ENCODE results near the gene PDE8B. TPM values are rescaled to one million over a fixed set of nuclear protein-coding genes. Genes with fewer than 3 reads are reported as not detected.

The PDE8B gene
- total RNA-seq, 1 experiment from 2014 or later: 0.17 TPM

- no peak overlapping the region for H2AFZ ChIP-seq (ENCODE audit: low read depth, low read length, poor library complexity, severe bottlenecking)
- no peak overlapping the region for H3K27ac ChIP-seq (ENCODE audit: low read depth, low read length)
- RAD21 ChIA-PET (ENCODE audit: low non-redundant PET in 1 of 2, low total read pairs in 2 of 2, uncharacterized antibody in 2 of 2, unreplicated experiment in 2 of 2): no interaction called here
- H3K9me2 ChIP-seq (ENCODE audit: insufficient read depth): no peaks in the 10 kb centered on the region
- intact Hi-C loops (cut with micrococcal nuclease): no loop called here
- H3K9me3 ChIP-seq (ENCODE audit: control insufficient read depth in 1 of 2, insufficient read depth in 1 of 2, low read depth in 1 of 2, low read length in 2 of 2): no peaks in the 10 kb centered on the region
- H3K36me3 ChIP-seq (ENCODE audit: control insufficient read depth in 1 of 2, insufficient read depth in 2 of 2, low read length in 2 of 2): no peaks in the 10 kb centered on the region; a peak in 1 of 4 replicates
- no peak for ATAC-seq
- no peaks in the 10 kb centered on the region for H3K4me1 ChIP-seq (ENCODE audit: control insufficient read depth in 1 of 2, insufficient read depth in 2 of 2, low read length in 2 of 2)
- H3K4me2 ChIP-seq (ENCODE audit: low read length): no peak overlapping the region
- CTCF ChIA-PET: no interaction called here
- no peaks in the 10 kb centered on the region for H4K20me1 ChIP-seq (ENCODE audit: insufficient read depth)
- DNase-seq (ENCODE audit: low read depth, low spot score): no peak
- POLR2A ChIA-PET: no interaction called here
- BruUV-seq (replicated peaks): no TSS peak
- no peak overlapping the region for H3K4me3 ChIP-seq (replicated peaks in 1 of 2; ENCODE audit: low read depth in 1 of 2, low read length in 2 of 2)
- H3K79me2 ChIP-seq (ENCODE audit: insufficient read depth, low read length): no peaks in the 10 kb centered on the region
- TF ChIP-seq RAD21 (IDR thresholded peaks at IDR 0.05; ENCODE audit: low read depth) (no peak), MAX (IDR thresholded peaks at IDR 0.05) (no peak), YY1 (IDR thresholded peaks at IDR 0.05; ENCODE audit: extremely low read depth, insufficient replicate concordance, low read depth, low read length) (no peak), EGR1 (IDR thresholded peaks at IDR 0.05; ENCODE audit: low read depth) (no peak), CEBPB (IDR thresholded peaks at IDR 0.05; ENCODE audit: low read depth) (no peak), SP1 (IDR thresholded peaks at IDR 0.05; ENCODE audit: low read depth) (no peak), ELF1 (IDR thresholded peaks at IDR 0.05; ENCODE audit: borderline replicate concordance, low read depth) (no peak), EZH2 (IDR thresholded peaks at IDR 0.05) (no peak), EZH2phosphoT487 (IDR thresholded peaks at IDR 0.05; ENCODE audit: borderline replicate concordance) (no peak)
- no peaks in the 10 kb centered on the region for H3K27me3 ChIP-seq (ENCODE audit: insufficient read depth, low read length)
- no peak overlapping the region for H3K9ac ChIP-seq (ENCODE audit: low read length)
These were observed 243.6 kb downstream of the PDE8B start for GRCh38 chr5:77454123-77454522.

- H3K4me1 ChIP-seq (ENCODE audit: control insufficient read depth in 1 of 2, insufficient read depth in 2 of 2, low read length in 2 of 2): no peaks in the 10 kb centered on the region
- H3K79me2 ChIP-seq (ENCODE audit: insufficient read depth, low read length): peaks cover 12% of the 10 kb centered on the region
- CTCF ChIA-PET: no interaction called here
- no peak for TF ChIP-seq REST (IDR thresholded peaks at IDR 0.05; ENCODE audit: low read depth)
- no peak for TF ChIP-seq YY1 (IDR thresholded peaks at IDR 0.05; ENCODE audit: extremely low read depth, insufficient replicate concordance, low read depth, low read length)
- no peak overlapping the region for H2AFZ ChIP-seq (ENCODE audit: low read depth, low read length, poor library complexity, severe bottlenecking)
- RAD21 ChIA-PET (ENCODE audit: low non-redundant PET in 1 of 2, low total read pairs in 2 of 2, uncharacterized antibody in 2 of 2, unreplicated experiment in 2 of 2): no interaction called here
- H4K20me1 ChIP-seq (ENCODE audit: insufficient read depth): no peaks in the 10 kb centered on the region
- H3K27ac ChIP-seq (ENCODE audit: low read depth, low read length): no peak overlapping the region
- no peak overlapping the region for H3K9ac ChIP-seq (ENCODE audit: low read length)
- no peak overlapping the region for H3K4me3 ChIP-seq (replicated peaks in 1 of 2; ENCODE audit: low read depth in 1 of 2, low read length in 2 of 2)
- BruUV-seq (replicated peaks): no TSS peak
- intact Hi-C loops (cut with micrococcal nuclease): no loop called here
- H3K4me2 ChIP-seq (ENCODE audit: low read length): no peak overlapping the region
- DNase-seq (ENCODE audit: low read depth, low spot score): no peak
- POLR2A ChIA-PET: no interaction called here
- H3K27me3 ChIP-seq (ENCODE audit: insufficient read depth, low read length): no peaks in the 10 kb centered on the region
- H3K36me3 ChIP-seq (ENCODE audit: control insufficient read depth in 1 of 2, insufficient read depth in 2 of 2, low read length in 2 of 2): no peaks in the 10 kb centered on the region
- no peaks in the 10 kb centered on the region for H3K9me3 ChIP-seq (ENCODE audit: control insufficient read depth in 1 of 2, insufficient read depth in 1 of 2, low read depth in 1 of 2, low read length in 2 of 2)
- no peaks in the 10 kb centered on the region for H3K9me2 ChIP-seq (ENCODE audit: insufficient read depth)
- ATAC-seq: no peak
These were observed 250.8 kb downstream of the PDE8B start for GRCh38 chr5:77461287-77461686.

Measured in HCT116 (cell line).